Transverse colon (tissue), 4 donors: ENCODE results near the gene FAIM2. TPM values are rescaled to one million over a fixed set of nuclear protein-coding genes. Genes with fewer than 3 reads are reported as not detected.

Experiments used
- DNase-seq: peaks from one replicate; pipeline ENCODE4 v3.0.0-alpha.2; 2019
- H3K27ac ChIP-seq, 4 donors: fragments of 200-600 bp; sonication (generic); 2 replicates each; pipeline ENCODE4 v1.5.1; 2016 to 2018; ENCODE audit warnings: inconsistent platforms in 4 of 4
- H3K27me3 ChIP-seq: fragments of 200-600 bp; sonication (generic); 2 replicates; pipeline ENCODE4 v1.5.1; 2017; ENCODE audit warnings: inconsistent platforms
- H3K36me3 ChIP-seq, 4 donors: fragments of 200-600 bp; sonication (generic); 2 replicates each; pipeline ENCODE4 v1.5.1; 2017 to 2019; ENCODE audit warnings: inconsistent platforms in 4 of 4
- H3K4me1 ChIP-seq, 4 donors: fragments of 200-600 bp; sonication (generic); 2 replicates each; pipeline ENCODE4 v1.5.1; 2017 to 2020; ENCODE audit warnings: inconsistent platforms in 4 of 4
- H3K4me3 ChIP-seq, 4 donors: fragments of 200-600 bp; sonication (generic); 1 replicate in 1 of 4; 2 replicates in 3 of 4; pipeline versions ENCODE4 v1.5.1 to v1.6.1; 2017 to 2019; ENCODE audit warnings: inconsistent platforms in 4 of 4
- H3K9me3 ChIP-seq, 2 donors: fragments of 200-600 bp; sonication (generic); 2 replicates each; pipeline ENCODE4 v1.5.1; 2017 to 2019; ENCODE audit warnings: inconsistent platforms in 2 of 2
- CTCF ChIP-seq, 5 experiments: fragments of 200-600 bp in 3 of 5; fragments of 450-650 bp in 2 of 5; sonication (generic) in 3 of 5; IDR thresholded peaks; 1 replicate in 2 of 5; 2 replicates in 3 of 5; pipeline ENCODE4 v1.5.1; 2016 to 2017; ENCODE audit warnings: antibody characterized with exemption in 5 of 5, inconsistent platforms in 3 of 5, mild to moderate bottlenecking in 2 of 5, moderate library complexity in 1 of 5
- EP300 ChIP-seq: sonication (generic); formaldehyde crosslinking; IDR thresholded peaks from one replicate; pipeline ENCODE4 v1.6.1; 2017; ENCODE audit warnings: antibody characterized with exemption, low read depth
- POLR2A ChIP-seq: fragments of 450-650 bp; IDR thresholded peaks from one replicate; pipeline ENCODE4 v1.6.1; 2016; ENCODE audit warnings: antibody characterized with exemption, mild to moderate bottlenecking, moderate library complexity
- POLR2AphosphoS5 ChIP-seq, 3 donors: sonication (generic); formaldehyde crosslinking; IDR thresholded peaks; one replicate each; pipeline ENCODE4 v1.6.1; 2016; ENCODE audit warnings: antibody characterized with exemption in 3 of 3
- WGBS, 2 donors: methylation state at CpG; one replicate each; pipeline ENCODE4 v1.1.5; 2018; ENCODE audit warnings: low coverage in 1 of 2; 5-methylcytosine and 5-hydroxymethylcytosine counted together
- in situ Hi-C, 4 donors: fragments of 200-750 bp; cut with MboI; loops; one replicate each; pipeline versions ENCODE4 v1.15.0 to v1.15.1; 2017; ENCODE audit warnings: low sequenced_read_pairs in 3 of 4, low pct_ligation_motif_present in 1 of 4, low pct_unique_long_range_greater_than_20kb in 1 of 4
- intact Hi-C: fragments of 100-400 bp; cut with DNase I; formaldehyde crosslinking; loops from one replicate; pipeline ENCODE4 v1.15.1; 2023; ENCODE audit warnings: low total_unique reads
- total RNA-seq, 4 donors: library from RNA; depleted of rRNA; stranded (reverse); fragments of >200 nt; gene quantifications; one replicate each; pipeline ENCODE4 v1.1.0, GENCODE V29; 2016

The FAIM2 gene
- total RNA-seq, 4 donors from 2014 or later: 1.5 to 2.8 (median 2.5) TPM

GRCh38 chr12:49899921-49900320, 3.8 kb downstream of the FAIM2 start:
- Histone ChIP-seq H3K36me3 (no peaks in the 10 kb centered on the region), H3K27me3 (peaks cover 10% of the 10 kb centered on the region), H3K9me3 (no peaks in the 10 kb centered on the region), H3K27ac (no peak overlapping the region), H3K4me3 (no peak overlapping the region), H3K4me1 (peaks cover 0 to 7% (median 6%) of the 10 kb centered on the region in 4 donors)
- WGBS, 2 donors: 67 to 82% methylated on average over 1 to 7 of the region's 7 CpGs
- TF ChIP-seq CTCF (IDR thresholded peaks at IDR 0.05) (no peak), POLR2AphosphoS5 (IDR thresholded peaks at IDR 0.05) (no peak), POLR2A (no peak), EP300 (no peak)
- no peak for DNase-seq
- in situ Hi-C loops: no loop called here
- intact Hi-C loops: no loop called here

- no peak for DNase-seq
- no peak overlapping the region for H3K27ac ChIP-seq
- TF ChIP-seq POLR2A: no peak
- no peak for TF ChIP-seq POLR2AphosphoS5 (IDR thresholded peaks at IDR 0.05)
- TF ChIP-seq CTCF (IDR thresholded peaks at IDR 0.05): no peak
- no peak for TF ChIP-seq EP300
- no peaks in the 10 kb centered on the region for H3K9me3 ChIP-seq
- H3K4me1 ChIP-seq: peaks cover 0 to 10% (median 4%) of the 10 kb centered on the region in 4 donors
- H3K4me3 ChIP-seq: no peak overlapping the region
- in situ Hi-C loops: no loop called here
- intact Hi-C loops: no loop called here
- 80 to 96% methylated on average over 1 to 9 of the region's 9 CpGs for WGBS, 2 donors
- H3K36me3 ChIP-seq: no peaks in the 10 kb centered on the region
- peaks cover 5% of the 10 kb centered on the region for H3K27me3 ChIP-seq
Measured at GRCh38 chr12:49899286-49899843, 4.3 kb downstream of the FAIM2 start.

- TF ChIP-seq POLR2A: no peak
- TF ChIP-seq CTCF (IDR thresholded peaks at IDR 0.05): no peak
- no peak for TF ChIP-seq EP300
- no peak for TF ChIP-seq POLR2AphosphoS5 (IDR thresholded peaks at IDR 0.05)
- Histone ChIP-seq H3K4me3 (no peak overlapping the region), H3K4me1 (peaks cover 0 to 9% (median 0%) of the 10 kb centered on the region in 4 donors), H3K27ac (no peak overlapping the region), H3K9me3 (no peaks in the 10 kb centered on the region), H3K27me3 (no peaks in the 10 kb centered on the region), H3K36me3 (no peaks in the 10 kb centered on the region)
- DNase-seq: no peak
- intact Hi-C loops: no loop called here
- 85% methylated on average over 4 of the region's 4 CpGs; no CpG with 5 or more reads in 1 of the 2 donors for WGBS, 2 donors
- in situ Hi-C loops: no loop called here
Measured at GRCh38 chr12:49897276-49897675, 6.4 kb downstream of the FAIM2 start.

- no peak overlapping the region for H3K4me3 ChIP-seq
- DNase-seq: no peak
- H3K27ac ChIP-seq: no peak overlapping the region
- no peaks in the 10 kb centered on the region for H3K9me3 ChIP-seq
- no peaks in the 10 kb centered on the region for H3K36me3 ChIP-seq
- peaks cover 0 to 14% (median 0%) of the 10 kb centered on the region in 4 donors for H3K4me1 ChIP-seq
- no peaks in the 10 kb centered on the region for H3K27me3 ChIP-seq
- WGBS, 2 donors: 78 to 88% methylated on average over 7 to 8 of the region's 9 CpGs
- TF ChIP-seq POLR2A: no peak
- no peak for TF ChIP-seq POLR2AphosphoS5 (IDR thresholded peaks at IDR 0.05)
- TF ChIP-seq CTCF (IDR thresholded peaks at IDR 0.05): no peak
- TF ChIP-seq EP300: no peak
- in situ Hi-C loops: no loop called here
- intact Hi-C loops: no loop called here
Measured at GRCh38 chr12:49895773-49896172, 7.9 kb downstream of the FAIM2 start.
